Smooth muscle cell (in vitro differentiated cells): ENCODE measurements around the gene GET3. TPM values are rescaled to one million over a fixed set of nuclear protein-coding genes. Genes with fewer than 3 reads are reported as not detected.

Source experiments
- DNase-seq: peaks from one replicate; lab custom pipeline; 2025; ENCODE audit not compliant: unreplicated experiment; lab: John Stamatoyannopoulos, UW
- H2AFZ ChIP-seq: fragments of 200-600 bp; sonication (generic); 2 replicates; pipeline ENCODE4 v1.6.0; 2016; ENCODE audit warnings: antibody characterized with exemption, low read depth, mild to moderate bottlenecking
- H3F3A ChIP-seq: fragments of 200-600 bp; sonication (generic); 2 replicates; pipeline ENCODE4 v1.6.0; 2017; ENCODE audit warnings: antibody characterized with exemption, low read depth
- H3K27ac ChIP-seq: fragments of 200-600 bp; sonication (generic); 2 replicates; pipeline ENCODE4 v1.5.1; 2016; ENCODE audit warnings: low read depth, mild to moderate bottlenecking
- H3K27me3 ChIP-seq: fragments of 200-600 bp; sonication (generic); 2 replicates; pipeline ENCODE4 v1.6.1; 2016; ENCODE audit warnings: low read depth, mild to moderate bottlenecking
- H3K36me3 ChIP-seq: fragments of 200-600 bp; sonication (generic); 2 replicates; pipeline ENCODE4 v1.5.1; 2016; ENCODE audit warnings: low read depth
- H3K4me1 ChIP-seq: fragments of 200-600 bp; sonication (generic); 2 replicates; pipeline ENCODE4 v1.5.1; 2016; ENCODE audit warnings: low read depth
- H3K4me2 ChIP-seq: fragments of 200-600 bp; sonication (generic); 2 replicates; pipeline ENCODE4 v1.6.0; 2016; ENCODE audit warnings: mild to moderate bottlenecking
- H3K4me3 ChIP-seq: fragments of 200-600 bp; sonication (generic); 2 replicates; pipeline ENCODE4 v1.5.1; 2016; ENCODE audit warnings: mild to moderate bottlenecking
- H3K79me2 ChIP-seq: fragments of 200-600 bp; sonication (generic); 2 replicates; pipeline ENCODE4 v1.6.0; 2016; ENCODE audit warnings: low read depth, mild to moderate bottlenecking
- H3K9ac ChIP-seq: fragments of 200-600 bp; sonication (generic); 2 replicates; pipeline ENCODE4 v1.6.0; 2016; ENCODE audit warnings: low read depth
- H3K9me3 ChIP-seq: fragments of 200-600 bp; sonication (generic); replicated peaks from 2 replicates; pipeline ENCODE4 v1.5.1; 2016; ENCODE audit warnings: low read depth
- H4K20me1 ChIP-seq: fragments of 200-600 bp; sonication (generic); 2 replicates; pipeline ENCODE4 v1.6.0; 2016; ENCODE audit warnings: low read depth
- WGBS: methylation state at CpG from one replicate; pipeline ENCODE4 v1.1.7; 2016; ENCODE audit warnings: low lambda C conversion rate; 5-methylcytosine and 5-hydroxymethylcytosine counted together
- polyA plus RNA-seq: library from polyadenylated mRNA; unstranded; fragments of >200 nt; fragmentation: Nextera tagmentation; extraction: Ambion mirVana; gene quantifications from 2 replicates; pipeline ENCODE4 v1.2.1, GENCODE V29; 2016
- total RNA-seq: library from RNA; depleted of rRNA; stranded (reverse); fragments of >200 nt; gene quantifications from 2 replicates; pipeline ENCODE4 v1.2.3, GENCODE V29; 2014
- TF ChIP-seq, protein P1 (sequence below): fragments of 200-600 bp; sonication (generic); IDR thresholded peaks from 2 replicates; pipeline ENCODE4 v1.5.1; 2017; ENCODE audit warnings: borderline replicate concordance, mild to moderate bottlenecking, antibody characterized with exemption; ENCODE audit not compliant: insufficient read depth, poor library complexity, severe bottlenecking

The GET3 gene
- total and polyA plus RNA-seq, 2 experiments from 2014 or later, result 51.4 to 99.6 TPM

DNA sequence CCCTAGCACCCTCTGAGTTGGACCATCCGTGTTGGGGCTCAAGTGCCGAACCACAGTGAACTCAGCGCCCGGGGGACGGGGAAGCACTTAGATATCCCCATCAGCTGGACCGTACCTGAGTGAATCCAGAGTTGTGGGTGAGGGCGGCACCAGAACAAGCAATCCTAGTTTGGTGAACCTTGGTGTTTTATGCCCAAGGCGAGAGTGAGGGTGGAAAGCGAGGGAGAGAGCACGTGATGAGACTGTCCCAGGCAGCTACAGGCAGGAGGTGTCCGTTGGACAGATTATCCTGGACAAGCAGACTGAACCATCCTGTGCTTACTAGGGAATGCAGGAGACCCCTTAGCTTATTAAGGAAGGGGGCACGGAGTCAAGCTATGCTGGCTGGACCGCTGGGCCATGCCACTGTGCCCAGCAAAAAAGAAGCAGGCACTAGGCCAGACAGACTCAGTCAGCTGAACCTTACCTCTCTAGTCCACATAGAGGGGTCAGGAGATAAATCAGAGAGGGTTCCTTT is 596 bp downstream of the GET3 start:
- Histone ChIP-seq H3K4me2 (peak overlapping the region; percentile 87), H4K20me1 (peaks cover 12% of the 10 kb centered on the region), H2AFZ (peak overlapping the region; percentile 89), H3F3A (peaks cover 11% of the 10 kb centered on the region), H3K4me1 (peaks cover 8% of the 10 kb centered on the region), H3K79me2 (peaks cover 30% of the 10 kb centered on the region), H3K9ac (peak overlapping the region; percentile 99), H3K4me3 (peak overlapping the region; percentile 76), H3K9me3 (no peaks in the 10 kb centered on the region), H3K36me3 (no peaks in the 10 kb centered on the region), H3K27ac (peak overlapping the region; percentile 99), H3K27me3 (no peaks in the 10 kb centered on the region)
- DNase-seq, result no peak
- TF ChIP-seq, protein P1, sequence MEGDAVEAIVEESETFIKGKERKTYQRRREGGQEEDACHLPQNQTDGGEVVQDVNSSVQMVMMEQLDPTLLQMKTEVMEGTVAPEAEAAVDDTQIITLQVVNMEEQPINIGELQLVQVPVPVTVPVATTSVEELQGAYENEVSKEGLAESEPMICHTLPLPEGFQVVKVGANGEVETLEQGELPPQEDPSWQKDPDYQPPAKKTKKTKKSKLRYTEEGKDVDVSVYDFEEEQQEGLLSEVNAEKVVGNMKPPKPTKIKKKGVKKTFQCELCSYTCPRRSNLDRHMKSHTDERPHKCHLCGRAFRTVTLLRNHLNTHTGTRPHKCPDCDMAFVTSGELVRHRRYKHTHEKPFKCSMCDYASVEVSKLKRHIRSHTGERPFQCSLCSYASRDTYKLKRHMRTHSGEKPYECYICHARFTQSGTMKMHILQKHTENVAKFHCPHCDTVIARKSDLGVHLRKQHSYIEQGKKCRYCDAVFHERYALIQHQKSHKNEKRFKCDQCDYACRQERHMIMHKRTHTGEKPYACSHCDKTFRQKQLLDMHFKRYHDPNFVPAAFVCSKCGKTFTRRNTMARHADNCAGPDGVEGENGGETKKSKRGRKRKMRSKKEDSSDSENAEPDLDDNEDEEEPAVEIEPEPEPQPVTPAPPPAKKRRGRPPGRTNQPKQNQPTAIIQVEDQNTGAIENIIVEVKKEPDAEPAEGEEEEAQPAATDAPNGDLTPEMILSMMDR, result no peak
- WGBS, result 26% methylated on average over 13 of the region's 13 CpGs

DNA sequence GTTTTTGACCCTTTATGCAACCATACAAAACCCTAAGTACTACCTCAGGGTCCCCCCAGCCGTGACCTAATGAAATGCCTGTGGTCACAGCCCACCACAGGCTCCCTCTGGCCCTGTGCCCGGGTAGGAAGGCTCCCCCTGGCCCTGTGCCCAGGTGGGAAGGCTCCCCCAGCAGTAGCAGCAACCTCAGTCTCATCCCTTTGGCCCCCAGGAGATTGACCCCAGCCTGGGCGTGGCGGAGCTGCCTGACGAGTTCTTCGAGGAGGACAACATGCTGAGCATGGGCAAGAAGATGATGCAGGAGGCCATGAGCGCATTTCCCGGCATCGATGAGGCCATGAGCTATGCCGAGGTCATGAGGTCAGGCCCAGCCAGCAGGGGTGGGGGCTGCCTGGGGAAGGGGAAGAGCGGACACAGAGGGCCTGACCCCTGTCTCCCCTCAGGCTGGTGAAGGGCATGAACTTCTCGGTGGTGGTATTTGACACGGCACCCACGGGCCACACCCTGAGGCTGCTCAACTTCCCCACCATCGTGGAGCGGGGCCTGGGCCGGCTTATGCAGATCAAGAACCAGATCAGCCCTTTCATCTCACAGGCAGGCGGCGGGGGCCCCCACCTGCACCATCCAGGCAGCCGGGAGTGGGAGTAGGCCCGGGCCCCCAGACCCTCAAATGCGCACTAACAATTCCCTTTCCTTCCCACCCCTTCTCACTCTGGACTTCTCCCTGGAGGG is 8.0 kb downstream of the GET3 start:
- Histone ChIP-seq H3K27ac (no peak overlapping the region), H3K27me3 (peaks cover 13% of the 10 kb centered on the region), H3K79me2 (no peaks in the 10 kb centered on the region), H3K36me3 (no peaks in the 10 kb centered on the region), H3K4me3 (no peak overlapping the region), H3K9me3 (no peaks in the 10 kb centered on the region), H3K4me1 (no peaks in the 10 kb centered on the region), H4K20me1 (no peaks in the 10 kb centered on the region), H3K9ac (no peak overlapping the region), H2AFZ (no peak overlapping the region), H3F3A (no peaks in the 10 kb centered on the region), H3K4me2 (no peak overlapping the region)
- TF ChIP-seq, protein P1, result no peak
- WGBS, result 96% methylated on average over 18 of the region's 22 CpGs
- no peak for DNase-seq

DNA sequence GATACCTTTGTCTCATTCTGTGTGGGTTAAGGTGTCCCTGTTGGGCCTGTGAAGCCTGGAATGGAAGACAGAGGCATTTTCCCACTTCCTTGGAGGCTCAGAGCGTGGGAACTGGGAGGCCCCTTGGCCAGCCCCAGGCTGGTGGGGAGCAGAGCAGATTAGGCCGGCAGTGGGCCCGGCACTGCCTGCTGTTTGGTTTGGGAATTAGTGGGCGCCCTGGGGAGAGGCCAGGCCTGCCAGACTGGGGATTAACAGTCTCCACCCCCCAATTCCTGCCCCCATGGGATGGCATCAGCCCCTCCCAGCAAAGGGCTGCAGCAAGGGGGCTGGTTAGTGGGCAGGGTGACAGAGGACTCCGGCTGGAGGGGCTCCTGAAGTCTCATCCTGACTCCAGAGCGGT is 11.2 kb downstream of the GET3 start:
- H3K79me2 ChIP-seq, result no peaks in the 10 kb centered on the region
- peaks cover 43% of the 10 kb centered on the region for H3K27me3 ChIP-seq
- DNase-seq, result no peak
- H4K20me1 ChIP-seq, result no peaks in the 10 kb centered on the region
- no peak overlapping the region for H3K4me3 ChIP-seq
- H3K9ac ChIP-seq, result no peak overlapping the region
- no peaks in the 10 kb centered on the region for H3K4me1 ChIP-seq
- H3K9me3 ChIP-seq, result no peaks in the 10 kb centered on the region
- WGBS, result 88% methylated on average over 6 of the region's 6 CpGs
- H2AFZ ChIP-seq, result no peak overlapping the region
- no peak overlapping the region for H3K4me2 ChIP-seq
- H3F3A ChIP-seq, result no peaks in the 10 kb centered on the region
- no peak overlapping the region for H3K27ac ChIP-seq
- TF ChIP-seq, protein P1, result no peak
- no peaks in the 10 kb centered on the region for H3K36me3 ChIP-seq
